Measurements from ENCODE around the gene APOA4.

DNA sequence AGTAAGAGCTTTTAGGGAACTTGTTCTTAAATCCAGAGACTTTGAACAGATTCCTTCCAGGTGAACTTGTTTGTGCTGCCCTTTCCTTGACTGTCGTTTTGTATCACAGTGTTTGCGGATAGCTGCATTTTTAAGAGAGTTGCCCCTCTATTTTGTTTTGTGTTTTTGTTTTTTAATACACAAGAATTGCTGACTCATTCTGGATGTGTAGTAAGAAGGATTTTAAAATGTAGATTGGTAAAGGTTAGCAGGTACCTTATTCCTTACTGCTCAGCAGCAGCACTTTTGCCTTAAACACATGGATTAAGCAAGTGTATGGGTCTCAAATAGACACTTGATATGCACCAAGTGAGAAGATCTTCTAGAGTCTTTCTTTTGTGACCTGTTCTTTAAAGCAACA is 22.5 kb downstream of the APOA4 start:
- TF ChIP-seq, protein P1, sequence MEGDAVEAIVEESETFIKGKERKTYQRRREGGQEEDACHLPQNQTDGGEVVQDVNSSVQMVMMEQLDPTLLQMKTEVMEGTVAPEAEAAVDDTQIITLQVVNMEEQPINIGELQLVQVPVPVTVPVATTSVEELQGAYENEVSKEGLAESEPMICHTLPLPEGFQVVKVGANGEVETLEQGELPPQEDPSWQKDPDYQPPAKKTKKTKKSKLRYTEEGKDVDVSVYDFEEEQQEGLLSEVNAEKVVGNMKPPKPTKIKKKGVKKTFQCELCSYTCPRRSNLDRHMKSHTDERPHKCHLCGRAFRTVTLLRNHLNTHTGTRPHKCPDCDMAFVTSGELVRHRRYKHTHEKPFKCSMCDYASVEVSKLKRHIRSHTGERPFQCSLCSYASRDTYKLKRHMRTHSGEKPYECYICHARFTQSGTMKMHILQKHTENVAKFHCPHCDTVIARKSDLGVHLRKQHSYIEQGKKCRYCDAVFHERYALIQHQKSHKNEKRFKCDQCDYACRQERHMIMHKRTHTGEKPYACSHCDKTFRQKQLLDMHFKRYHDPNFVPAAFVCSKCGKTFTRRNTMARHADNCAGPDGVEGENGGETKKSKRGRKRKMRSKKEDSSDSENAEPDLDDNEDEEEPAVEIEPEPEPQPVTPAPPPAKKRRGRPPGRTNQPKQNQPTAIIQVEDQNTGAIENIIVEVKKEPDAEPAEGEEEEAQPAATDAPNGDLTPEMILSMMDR (IDR thresholded peaks at IDR 0.05) = no peak
- no peak for TF ChIP-seq POLR2A (IDR thresholded peaks at IDR 0.05)

Data from uterus (tissue), 2 donors.